GM18517 (cell line): ENCODE measurements around the gene ZNF804A.
"Not testable (repeated sequence)": the region's sequence is repeated elsewhere in the genome, so short reads cannot be mapped to it uniquely, and the experiment has no call there.

Source experiments
- ATAC-seq: cut with Tn5 transposase; IDR thresholded peaks from one replicate; pipeline ENCODE4 v1.9.1; 2021; ENCODE audit warnings: mild to moderate bottlenecking, moderate library complexity; ENCODE audit not compliant: unreplicated experiment

ZNF804A gene

GRCh38 chr2:184799379-184799778 is 201.1 kb downstream of the ZNF804A start:
- ATAC-seq, result no peak

GRCh38 chr2:184814421-184814820 is 216.1 kb downstream of the ZNF804A start:
- ATAC-seq, result no peak

GRCh38 chr2:184815824-184816223 is 217.5 kb downstream of the ZNF804A start:
- no peak for ATAC-seq

- ATAC-seq, result no peak
These were observed 226.3 kb downstream of the ZNF804A start for GRCh38 chr2:184824597-184824996.

GRCh38 chr2:184830531-184830930 is 232.2 kb downstream of the ZNF804A start:
- no peak for ATAC-seq

- no peak for ATAC-seq
These were observed 236.5 kb downstream of the ZNF804A start for GRCh38 chr2:184834699-184835397.

GRCh38 chr2:184835398-184835715 is 237.0 kb downstream of the ZNF804A start:
- ATAC-seq, result no peak

- no peak for ATAC-seq
These were observed 249.0 kb downstream of the ZNF804A start for GRCh38 chr2:184847331-184847730.

GRCh38 chr2:184849516-184849915 is 251.2 kb downstream of the ZNF804A start:
- ATAC-seq, result no peak

GRCh38 chr2:184851576-184851975 is 253.2 kb downstream of the ZNF804A start:
- no peak for ATAC-seq

GRCh38 chr2:184859187-184859586 is 260.9 kb downstream of the ZNF804A start:
- no peak for ATAC-seq

GRCh38 chr2:184860744-184861143 is 262.4 kb downstream of the ZNF804A start:
- no peak for ATAC-seq

- no peak for ATAC-seq
These were observed 276.9 kb downstream of the ZNF804A start for GRCh38 chr2:184875212-184875611.

GRCh38 chr2:184875911-184876310 is 277.6 kb downstream of the ZNF804A start:
- ATAC-seq, result no peak

- no peak for ATAC-seq
These were observed 279.6 kb downstream of the ZNF804A start for GRCh38 chr2:184877909-184878308.

GRCh38 chr2:184879671-184880070 is 281.3 kb downstream of the ZNF804A start:
- ATAC-seq, result no peak

- ATAC-seq, result not testable (repeated sequence)
These were observed 288.3 kb downstream of the ZNF804A start for GRCh38 chr2:184886585-184886984.

GRCh38 chr2:184890311-184890710 is 292.0 kb downstream of the ZNF804A start:
- ATAC-seq, result peak; percentile 88

- ATAC-seq, result no peak
These were observed 306.7 kb downstream of the ZNF804A start for GRCh38 chr2:184904991-184905390.

- no peak for ATAC-seq
These were observed 307.8 kb downstream of the ZNF804A start for GRCh38 chr2:184906160-184906559.

GRCh38 chr2:184906709-184907108 is 308.4 kb downstream of the ZNF804A start:
- no peak for ATAC-seq

GRCh38 chr2:184908966-184909365 is 310.6 kb downstream of the ZNF804A start:
- no peak for ATAC-seq

GRCh38 chr2:184920451-184920965 is 322.2 kb downstream of the ZNF804A start:
- ATAC-seq, result no peak
